NCI-H524 (cell line): ENCODE data around the gene IFT27.

Experiments
- DNase-seq, 2 experiments: peaks; one replicate each; lab custom pipeline; 2025; lab: John Stamatoyannopoulos, UW

Gene IFT27

DNA sequence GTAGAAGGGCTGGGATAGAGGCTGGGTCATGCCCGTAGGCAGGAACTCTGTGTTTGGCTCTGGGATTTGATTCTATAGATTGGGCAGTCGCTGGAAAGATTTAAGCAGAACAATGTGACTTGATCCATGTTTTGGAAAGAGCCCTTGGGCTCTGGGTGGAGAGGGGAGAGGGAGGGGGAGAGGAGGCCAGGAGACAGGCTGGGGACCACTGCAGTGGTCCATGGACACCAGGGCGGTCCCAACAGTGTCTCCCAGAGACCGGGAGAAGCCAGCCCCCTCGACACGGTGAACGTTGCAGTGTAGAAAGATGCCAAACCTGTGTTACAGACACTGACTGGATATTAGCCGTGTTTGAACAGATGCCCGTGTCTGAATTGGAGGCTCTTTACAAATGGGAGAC, 21.5 kb upstream of the IFT27 start:
- DNase-seq: no peak

DNA sequence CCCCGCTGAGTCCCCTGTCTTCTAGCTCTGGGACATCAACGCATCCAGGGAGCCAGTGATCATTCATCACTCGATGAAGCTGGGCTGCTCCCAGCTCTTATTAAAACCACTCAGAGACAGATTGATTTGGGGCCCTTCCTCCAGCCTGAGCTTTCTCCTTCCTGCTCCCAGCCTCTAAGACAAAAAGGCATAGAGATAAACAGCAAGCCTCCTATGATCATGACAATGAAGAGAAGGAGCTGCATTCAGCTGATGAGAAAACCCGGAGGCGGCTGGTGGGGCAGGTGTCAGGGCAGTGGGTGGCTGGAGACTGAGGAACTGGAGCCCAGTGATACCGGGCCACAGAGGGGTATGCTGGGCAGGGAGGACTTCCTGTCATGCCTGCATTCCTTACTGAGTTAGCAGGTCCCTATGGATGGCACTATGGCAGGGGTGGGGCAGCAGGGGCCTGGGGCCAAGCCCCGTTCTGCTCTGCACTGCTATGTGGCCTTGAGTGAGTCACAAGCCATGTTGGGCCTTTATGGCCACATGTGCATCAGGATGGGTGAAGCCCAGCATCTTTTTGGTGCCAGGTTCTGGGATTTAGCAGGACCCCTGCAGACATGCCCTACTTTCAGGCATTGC, 20.7 kb upstream of the IFT27 start:
- no peak for DNase-seq

DNA sequence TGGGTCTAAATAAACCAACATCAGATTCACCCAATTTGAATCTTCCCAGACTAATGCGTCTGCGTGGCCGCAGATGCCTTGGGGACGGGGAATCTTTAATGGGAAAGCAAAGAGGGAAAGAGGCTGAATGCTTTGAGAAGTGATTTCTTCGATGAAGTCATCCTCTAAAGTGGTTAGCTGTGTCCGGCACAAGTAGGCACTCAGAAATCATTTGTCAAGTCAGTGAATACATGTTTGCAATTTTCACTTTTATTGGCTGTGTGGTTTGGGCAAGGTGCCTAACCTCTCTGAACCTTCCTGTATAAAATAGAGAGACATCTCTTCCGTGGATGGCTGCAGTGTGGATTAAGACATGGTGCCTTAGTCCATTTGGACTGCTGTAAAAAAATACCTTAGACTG, 19.7 kb upstream of the IFT27 start:
- DNase-seq: no peak

DNA sequence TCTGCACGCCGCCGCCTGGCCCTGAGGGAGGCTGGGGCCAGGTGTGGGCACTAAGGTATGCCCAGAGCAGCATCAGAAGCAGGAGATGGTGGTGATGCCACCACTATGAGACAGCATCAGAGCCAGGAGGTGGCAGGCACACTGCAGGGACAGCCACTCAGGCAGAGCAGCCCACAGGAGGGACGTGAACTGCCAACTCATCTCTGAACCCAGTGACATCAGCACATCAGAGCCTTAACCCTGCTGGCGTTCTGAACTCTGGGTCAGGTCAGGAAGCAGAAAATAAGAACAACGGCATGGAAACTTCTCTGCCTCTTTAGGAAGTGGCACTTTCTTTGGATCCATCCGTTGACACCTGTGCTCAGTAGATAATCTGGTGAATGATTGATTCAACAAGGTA, 14.7 kb upstream of the IFT27 start:
- no peak for DNase-seq

DNA sequence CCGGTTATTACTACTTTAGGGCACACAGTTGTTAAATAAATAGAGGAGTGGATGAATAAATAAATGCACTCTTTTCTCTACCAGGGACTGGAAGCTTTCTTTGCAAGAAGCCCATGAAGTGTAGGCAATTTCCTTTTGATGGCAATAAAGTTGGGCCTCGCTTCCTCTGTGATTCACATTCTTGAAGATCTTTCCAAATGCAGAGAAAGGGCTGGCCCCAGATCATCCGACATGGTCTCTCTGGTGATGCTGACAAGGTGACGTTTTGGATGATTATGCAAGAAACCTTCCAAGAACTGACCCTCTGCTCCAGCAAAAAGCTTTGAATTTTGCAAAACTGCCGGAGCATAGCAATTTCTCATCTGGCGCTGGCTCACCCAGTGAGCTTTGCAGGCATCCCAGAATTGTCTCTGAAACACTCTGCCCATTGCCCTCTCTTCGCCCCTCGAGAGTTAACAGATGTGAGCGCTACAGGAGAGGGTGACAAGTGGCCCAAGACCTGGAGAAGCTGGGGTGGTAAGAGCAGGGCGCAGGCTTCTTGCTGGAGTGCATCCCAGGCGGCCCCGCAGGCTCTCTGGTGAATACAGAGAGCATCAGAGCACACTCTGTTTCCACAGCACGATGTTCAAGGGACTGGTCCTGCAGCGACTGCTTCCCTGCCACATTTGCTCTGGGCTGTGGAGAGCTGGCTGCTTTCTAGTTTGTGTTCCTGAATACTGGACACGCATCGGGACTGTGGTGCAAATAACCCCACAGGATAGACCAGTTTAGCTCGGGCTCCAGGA, 11.5 kb upstream of the IFT27 start:
- peak; percentile 76 to 88 for DNase-seq

DNA sequence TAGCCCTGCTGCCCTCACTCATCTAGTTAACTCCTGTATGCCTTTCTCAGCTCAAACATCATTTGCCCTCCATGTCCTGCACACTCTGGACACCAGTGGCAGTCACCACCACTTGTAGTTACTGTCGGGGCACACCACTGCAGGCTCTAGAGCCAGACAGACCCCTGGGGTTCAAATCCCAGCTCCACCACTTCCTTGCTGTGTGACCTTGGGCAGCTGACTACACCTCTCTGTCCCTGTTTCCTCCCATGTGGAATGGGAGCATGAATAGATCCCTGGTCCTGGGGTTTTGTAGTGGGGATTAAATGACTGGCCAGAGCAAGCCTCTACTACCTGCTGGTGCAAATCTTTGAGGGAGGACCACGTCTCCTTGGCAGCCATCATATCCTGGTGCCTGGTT, 7.8 kb upstream of the IFT27 start:
- DNase-seq: no peak

DNA sequence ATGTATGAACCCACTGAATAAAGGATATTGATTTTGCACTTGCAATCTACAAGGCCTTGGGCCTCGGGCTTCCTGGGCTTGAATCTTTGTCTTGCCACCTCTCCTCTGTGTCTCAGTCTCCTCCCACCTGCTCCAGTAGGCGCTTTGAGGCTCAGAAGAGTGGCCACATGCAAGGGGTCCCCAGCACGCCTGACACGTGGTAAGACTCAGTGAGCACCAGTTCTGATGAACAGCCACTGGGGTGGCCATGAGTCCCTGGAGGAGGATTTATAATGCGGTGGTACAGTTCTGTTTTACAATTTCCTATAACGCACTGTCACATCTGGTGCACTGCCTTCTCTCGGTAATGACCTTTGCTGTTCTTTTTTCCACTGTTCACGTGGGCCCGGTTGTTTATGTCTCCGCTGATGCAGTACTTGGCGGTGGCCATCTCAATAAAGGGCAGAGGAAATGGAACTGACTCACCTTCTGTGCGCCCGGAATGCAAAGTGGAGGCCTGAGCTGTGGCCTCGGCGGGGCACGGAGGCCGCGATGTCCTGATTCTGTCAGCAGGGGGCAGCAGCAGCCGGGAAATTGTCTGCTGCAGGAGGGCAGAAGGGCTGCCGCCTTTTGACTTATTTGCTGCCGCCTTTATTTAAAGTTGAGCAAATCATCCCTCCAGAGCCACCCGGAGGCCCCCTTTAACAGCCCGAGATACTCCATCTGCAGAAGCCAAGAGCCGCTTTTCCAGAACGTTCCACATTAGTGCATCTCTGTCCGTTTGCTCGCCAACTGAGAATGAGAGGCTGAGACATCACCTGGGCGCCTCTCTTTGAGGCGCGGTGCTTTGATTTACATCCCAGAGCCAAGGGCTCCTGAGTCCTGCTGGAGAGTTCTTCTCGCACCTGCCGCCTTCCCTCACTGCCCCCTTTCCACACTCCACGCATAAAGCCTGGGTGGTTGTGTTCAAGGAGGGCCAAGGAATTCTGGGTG, 6.0 kb upstream of the IFT27 start:
- DNase-seq: peak; percentile 38 to 76

DNA sequence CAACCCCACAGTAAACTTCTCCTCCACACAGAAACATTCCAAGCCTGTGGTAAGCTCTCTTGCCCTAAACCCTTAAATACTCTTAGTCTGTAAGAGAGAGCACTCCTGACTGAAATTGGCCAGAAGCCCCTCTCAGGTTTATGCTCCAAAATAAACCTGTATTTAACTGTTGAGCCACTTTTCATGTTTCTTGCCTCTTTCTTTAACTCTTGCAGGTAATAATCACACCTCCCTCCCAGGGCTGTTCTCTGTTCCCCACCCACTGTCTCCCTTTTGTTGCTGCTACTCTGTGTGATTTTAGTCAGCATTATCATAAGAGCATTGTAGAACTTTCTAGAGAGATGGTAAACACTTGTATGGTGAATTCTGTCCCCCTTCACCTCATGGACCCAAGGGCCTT, 2.1 kb upstream of the IFT27 start:
- DNase-seq: no peak

DNA sequence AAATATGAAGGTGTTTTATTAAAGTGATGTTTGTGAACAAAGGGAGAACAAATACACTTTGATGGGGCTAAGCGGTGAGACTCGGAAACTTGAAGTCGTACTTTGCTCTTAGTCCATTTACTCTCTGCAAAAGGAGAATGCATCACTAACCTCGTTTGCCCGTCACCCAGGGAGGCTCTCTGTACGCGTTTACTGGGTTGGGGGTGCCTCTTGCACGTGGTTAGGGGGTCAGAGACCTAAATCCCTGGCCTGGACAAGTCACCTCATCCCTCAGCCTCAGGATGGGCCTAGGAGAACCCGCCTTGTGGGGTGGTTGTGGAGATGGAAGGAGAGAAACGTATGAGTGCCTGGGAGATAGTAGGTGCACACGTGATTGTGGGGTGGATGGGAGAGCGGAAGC, 803 bp upstream of the IFT27 start:
- DNase-seq: no peak

DNA sequence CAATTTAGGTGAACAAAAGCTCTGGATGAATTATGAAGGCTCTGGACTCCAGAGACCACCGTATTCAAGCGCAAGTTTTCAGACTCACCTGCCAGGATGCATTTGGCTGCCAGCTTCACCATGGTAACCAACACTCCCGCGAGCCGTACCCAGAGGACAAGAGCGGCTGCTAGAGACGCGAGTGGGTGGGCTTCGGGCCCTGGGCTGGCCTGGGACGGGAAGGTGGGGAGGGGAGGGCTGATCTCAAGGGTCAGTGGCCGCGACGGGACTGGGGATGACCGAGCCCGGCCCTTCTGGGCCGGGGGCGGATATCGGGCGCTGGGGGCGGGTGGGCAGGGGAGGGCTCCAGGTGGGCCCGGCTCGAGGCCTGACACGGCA, 344 bp downstream of the IFT27 start:
- peak in 1 of 2 experiments; percentile 39 for DNase-seq

DNA sequence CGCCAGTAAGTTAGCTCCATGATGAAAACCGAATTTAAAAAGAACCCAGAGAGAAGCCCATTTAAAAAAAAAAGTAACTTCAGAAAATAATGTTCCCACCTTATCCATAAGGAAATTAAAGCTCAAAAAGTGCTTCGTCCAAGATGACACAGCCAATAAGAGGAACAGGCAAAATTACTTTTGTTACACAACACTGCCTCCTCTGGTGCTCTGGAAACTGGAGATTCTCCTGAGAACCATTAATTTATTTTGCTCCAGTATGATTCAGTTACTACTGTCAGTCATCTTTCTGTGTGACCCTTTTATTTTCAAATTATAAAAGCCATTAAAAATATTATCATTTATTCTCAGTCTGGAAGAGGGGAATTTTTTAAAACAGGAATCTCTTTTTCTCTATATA, 2.0 kb downstream of the IFT27 start:
- DNase-seq: peak in 1 of 2 experiments; percentile 50

DNA sequence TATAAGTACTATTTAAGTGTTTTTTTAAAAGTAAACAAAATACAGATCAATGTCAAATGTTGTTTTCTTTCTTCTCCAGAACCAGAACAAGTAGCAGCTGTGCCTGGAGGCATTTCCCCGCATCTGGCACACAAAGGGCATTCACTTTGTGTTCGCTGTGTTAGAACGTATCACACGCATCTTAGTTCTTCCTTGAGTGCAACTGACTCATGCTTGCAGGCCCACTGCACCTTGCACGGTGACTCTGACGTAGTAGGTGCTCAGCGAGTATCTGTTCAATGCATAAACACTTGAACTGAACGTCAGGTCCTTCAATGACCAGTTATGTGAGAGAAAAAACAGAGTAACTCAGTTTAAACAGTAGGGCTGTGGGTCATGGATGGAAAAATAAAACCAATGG, 3.5 kb downstream of the IFT27 start:
- DNase-seq: no peak

DNA sequence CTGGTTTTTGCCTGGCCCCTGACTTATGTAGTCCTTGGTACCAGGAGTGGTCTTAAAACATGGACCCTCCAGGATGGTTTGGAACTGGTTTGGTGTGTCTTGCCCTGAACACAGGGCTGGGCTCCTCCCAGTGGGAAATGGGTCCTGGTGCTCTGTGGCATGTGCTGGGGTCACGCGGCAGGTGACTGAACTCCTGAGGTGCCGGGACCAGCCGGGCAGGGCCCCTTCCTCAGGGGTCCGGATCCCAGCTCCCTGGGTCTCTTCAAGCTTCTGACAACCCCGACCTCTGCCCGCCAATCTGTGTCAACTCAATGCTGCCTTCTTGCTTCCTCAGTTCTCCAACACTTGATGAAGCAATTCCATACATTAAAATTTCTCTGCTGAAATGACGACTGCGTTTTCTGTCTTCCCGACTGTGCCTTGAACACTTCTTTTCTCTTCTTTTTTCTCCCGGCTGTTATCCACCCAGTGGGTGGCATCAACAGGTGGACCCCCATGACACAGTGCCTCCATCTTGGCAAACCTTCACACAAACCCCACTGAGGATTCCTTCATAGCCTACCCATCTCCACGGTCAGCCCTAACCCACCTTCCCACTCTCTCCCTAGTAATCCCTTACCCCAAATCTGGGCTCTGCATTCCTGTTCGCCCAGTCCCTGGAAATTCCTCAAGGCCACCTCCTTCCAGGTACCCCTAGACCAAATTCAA, 4.4 kb downstream of the IFT27 start:
- no peak for DNase-seq

DNA sequence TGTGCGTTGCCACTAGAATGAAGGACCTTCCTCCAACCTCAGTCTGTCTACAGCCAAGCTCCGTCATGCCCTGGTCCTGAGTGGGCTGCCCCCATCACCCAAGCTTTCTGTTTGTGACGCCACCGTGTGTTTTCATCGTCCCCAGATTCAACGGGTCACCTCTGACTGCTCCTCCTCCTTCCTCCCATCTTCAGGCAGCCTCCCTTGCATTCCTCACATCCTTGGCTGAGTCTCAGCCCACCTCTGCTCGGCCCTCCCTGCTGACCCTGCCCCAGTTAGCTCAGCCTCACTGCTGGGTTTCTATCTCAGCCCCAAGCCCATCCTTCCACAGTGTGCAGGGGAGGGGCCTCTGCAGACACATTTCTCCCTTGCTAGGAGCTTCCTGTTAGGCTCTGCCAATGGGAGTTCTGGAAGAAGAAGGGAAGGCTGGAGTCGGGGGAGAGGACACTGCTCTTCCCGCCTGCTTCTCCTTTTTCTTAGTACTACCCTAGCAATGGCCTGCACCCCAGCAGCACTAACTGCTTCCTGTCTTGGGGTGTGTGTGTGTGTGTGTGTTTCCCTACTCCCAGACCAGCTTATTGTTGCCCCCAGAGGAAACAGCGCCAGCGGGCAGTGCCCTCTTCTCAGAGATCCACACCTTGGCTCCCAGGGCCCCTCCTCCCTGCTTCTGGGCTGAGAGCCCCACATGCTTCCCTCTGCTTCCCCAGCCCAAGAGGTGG, 5.2 kb downstream of the IFT27 start:
- no peak for DNase-seq

DNA sequence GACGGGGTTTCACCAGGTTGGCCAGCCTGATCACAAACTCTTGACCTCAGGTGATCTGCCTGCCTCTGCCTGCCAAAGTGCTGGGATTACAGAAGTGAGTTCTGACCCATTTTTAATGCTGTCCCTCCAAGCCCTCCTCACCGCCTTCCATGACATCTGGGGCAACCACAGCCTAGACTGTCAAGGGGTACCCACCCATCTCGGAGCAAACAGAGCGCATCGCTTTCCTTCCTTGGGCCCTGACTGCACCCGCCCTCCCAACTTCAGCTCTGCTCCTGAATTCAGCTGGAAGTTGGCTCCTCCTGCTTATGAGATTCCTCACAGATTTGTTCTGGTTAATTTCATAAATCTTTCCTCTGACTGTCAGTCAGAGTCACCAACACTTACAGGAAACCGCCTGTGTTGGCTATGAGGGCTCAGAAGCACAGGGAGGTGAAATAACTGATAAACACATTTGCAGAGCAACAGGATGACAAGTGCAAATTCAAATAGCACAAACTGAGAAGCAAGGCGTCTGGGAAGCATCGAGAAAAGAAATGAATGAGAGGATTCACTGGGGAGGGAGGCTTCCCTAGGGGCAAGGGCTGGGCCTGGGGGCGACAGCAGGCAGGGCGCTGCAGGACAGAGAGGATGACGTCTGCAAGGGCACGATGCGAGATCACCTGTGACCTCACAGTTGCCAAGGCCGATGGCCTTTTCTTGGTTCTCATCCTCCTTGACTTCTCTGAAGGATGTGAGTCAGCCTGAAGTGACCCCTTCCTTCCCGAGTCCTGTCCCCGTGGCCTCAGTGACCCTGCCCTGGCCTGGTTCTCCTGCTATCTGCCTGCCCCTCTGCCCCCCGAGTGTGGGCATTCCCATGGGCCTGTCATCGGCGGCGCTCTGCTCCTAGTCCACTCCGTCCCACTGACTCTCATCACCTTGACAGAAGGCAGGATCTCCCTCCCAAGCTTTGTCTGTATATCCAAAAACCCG, 6.1 kb downstream of the IFT27 start:
- DNase-seq: no peak

DNA sequence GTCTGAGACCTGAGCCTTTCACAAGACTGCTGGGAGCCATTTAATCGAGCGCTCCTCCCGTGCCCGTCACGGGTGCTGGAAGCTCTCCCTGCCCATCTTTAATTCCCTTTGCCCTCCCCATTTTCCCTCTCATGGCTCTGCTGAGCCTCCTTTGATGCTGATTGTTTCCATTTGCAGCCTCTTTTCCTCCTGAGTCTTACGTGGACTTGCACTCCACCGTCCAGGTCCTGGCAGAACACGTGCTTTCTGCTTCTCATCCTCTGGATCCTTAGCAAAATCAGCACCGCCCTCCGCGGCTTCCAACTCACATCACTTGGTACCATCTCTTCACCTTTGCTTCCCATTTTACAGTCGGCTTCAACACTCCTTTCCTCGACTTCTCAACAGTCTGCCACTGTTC, 7.3 kb downstream of the IFT27 start:
- no peak for DNase-seq

DNA sequence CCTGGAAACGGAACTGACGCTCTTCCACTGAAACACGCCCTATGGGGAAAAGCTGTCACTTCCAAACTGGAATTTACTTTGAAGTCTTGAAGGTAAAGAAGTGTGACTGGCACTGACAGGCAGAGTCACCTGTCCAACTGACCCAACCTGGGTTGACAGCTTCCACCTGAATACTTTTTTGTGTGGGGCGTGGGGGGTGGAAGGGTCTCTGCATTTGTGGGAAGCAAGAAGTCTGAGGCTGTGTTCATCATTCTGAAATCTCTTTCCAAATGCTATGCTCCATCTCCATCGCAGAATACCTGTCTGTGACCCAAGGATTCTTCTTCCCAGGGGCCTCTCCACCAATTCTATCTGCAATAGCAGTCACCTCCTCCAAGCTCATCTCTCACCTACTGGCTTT, 7.8 kb downstream of the IFT27 start:
- no peak for DNase-seq

DNA sequence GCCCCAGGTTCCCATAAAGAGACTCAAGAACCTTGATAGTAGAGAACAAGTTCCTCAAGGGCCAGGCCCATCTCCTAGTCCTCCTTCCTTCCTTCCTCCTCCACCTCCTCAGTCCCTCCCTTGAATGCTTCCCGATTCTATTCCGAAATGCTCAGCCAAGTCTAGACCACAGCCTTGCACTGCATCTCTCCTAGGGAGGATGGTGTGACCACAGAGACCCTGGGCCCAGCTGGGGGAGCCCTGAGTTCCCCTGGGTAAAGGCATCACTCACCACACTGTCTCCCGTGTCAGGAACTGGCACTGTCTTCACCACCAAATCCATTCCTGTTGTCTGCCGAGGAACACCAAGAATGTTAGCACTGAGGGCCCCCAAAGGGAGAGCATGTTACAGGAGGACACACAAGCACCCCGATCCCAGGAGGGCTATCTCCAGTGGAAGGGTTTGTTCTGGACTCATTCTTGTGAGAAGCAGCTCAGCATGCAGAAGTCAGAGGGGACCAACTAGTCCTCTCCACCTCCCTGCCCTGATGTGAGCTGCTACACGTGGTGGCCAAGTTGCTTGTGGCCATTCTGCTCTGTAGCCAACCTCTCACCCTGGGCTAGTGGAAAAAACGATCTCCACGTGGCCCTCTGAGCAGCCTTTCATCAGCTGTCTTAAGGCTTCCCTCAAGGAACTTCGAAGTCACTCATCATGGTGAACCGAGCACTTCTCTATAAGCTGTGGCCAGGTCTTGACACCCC, 8.7 kb downstream of the IFT27 start:
- no peak for DNase-seq

DNA sequence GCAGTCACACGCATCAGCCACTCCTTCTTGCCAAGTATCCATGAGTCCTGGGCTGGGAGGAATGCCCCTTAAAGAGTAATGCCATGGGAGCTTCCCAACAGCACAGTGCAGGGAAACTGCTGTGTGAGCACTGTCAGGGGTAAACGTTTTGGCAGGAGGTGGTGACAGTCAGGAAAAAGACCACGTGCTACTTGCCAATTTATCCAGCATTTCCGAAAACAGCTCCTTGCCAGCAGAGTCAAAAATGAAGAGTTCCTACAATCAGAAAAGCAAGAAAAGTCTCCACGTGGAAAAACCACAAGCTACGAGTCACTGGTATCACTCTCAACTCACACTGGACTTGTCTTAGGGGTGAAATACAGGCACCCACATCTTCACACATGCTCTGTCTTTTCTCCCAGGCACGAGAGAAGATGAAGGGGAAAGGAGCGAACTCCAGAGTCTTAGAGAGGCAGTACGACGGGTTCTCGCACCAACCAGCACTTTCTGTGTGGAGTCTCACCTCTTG, 9.9 kb downstream of the IFT27 start:
- DNase-seq: no peak
